NCI-H2171 (cell line): ENCODE data around the gene FYB2.

Experiments
- DNase-seq: peaks from one replicate; lab custom pipeline; 2025; lab: John Stamatoyannopoulos, UW

FYB2 gene, protein sequence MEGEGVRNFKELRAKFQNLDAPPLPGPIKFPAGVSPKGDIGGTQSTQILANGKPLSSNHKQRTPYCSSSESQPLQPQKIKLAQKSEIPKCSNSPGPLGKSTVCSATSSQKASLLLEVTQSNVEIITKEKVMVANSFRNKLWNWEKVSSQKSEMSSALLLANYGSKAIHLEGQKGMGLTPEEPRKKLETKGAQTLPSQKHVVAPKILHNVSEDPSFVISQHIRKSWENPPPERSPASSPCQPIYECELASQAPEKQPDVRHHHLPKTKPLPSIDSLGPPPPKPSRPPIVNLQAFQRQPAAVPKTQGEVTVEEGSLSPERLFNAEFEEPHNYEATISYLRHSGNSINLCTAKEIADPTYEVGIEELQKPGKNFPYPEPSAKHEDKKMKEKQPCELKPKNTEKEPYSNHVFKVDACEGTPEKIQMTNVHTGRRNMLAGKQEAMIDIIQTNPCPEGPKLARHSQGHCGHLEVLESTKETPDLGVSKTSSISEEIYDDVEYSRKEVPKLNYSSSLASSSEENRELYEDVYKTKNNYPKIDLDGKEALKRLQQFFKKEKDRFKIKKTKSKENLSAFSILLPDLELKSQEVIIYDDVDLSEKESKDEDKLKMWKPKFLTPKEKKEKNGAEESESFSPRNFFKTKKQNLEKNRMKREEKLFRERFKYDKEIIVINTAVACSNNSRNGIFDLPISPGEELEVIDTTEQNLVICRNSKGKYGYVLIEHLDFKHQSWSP

DNA sequence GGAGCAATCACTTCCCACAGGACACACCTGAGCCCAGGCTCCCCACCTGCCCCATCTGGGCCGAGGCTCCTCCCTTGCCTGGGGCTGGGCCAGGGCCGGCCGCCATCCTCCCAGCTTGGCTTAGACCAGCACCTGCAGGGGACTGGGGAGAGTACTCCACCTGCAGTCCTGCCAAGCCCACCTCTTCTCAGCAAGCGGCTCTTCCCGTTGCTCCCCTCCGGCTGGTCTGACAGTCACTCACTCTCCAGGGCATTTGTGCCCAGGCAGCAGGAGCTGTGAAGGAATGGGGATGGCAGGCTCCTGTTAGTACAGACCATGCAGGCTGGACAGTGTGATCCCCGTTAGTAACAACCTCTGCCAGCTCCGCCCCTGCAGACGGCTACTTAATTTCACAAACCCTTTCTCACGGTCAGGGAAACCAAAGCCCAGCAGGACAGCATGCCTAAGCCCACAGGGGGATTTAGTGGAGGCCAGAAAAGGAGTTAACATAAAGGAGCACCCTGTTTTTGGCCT is at the start of gene FYB2:
Gene FYB2 (minus strand): TSS at position 18 of the 513 bp plus-strand sequence. CDS start 114 bp downstream, outside the sequence.
- DNase-seq: peak; percentile 59

DNA sequence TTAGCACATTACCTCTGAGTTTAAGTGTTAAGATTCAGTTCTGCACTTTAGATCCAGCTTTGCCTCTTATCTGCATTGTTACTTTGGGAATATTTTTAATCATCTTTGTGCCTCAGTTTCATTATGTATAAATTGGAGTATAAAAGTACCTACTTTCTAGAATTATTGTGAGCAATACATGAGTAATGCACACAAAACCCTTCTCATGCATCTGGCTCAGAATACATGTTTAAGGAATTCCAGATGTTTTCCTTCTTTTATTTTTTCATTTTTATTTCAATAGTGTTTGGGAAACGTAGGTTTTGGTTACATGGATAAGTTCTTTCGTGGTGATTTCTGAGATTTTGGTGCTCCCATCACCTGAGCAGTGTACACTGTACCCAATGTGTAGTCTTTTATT is 49.6 kb upstream of the FYB2 start:
- DNase-seq: no peak

DNA sequence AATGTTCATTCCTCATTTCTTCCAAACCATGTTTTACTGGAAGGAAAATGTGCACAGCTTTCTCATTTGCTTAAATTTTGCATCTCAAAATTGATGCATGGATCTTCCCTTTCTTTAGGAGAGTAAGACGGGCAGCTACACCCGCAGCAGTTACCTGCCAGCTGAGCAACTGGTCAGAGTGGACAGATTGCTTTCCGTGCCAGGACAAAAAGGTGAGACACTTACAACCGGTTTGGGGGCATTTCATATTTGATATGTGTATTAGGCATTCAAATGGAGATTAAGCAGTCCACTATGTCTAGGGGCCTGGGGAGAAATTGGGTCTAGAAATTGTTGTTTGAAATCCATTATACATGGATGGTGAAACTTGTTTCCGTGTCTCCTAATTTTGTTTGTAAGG is 48.3 kb upstream of the FYB2 start:
- no peak for DNase-seq

DNA sequence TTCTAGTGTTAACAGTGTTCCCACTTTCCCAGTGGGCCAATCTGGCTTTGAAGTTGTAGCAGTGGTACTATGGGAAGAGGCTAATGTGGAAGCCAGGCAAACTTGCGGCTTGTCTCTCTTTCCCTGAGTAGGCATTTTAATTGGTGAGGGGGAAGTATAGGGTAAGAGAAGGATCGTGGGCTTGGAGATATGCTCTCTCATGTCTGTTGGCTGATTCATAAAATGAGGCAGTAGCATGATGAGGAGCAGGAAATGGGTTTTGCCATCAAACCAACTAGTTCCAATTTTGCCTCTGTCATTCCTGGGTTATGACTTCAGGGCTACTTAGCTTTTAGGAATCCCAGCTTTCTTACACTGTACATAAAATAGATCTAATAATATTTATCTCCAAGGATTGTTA is 47.5 kb upstream of the FYB2 start:
- no peak for DNase-seq

- no peak for DNase-seq
These were observed 45.2 kb upstream of the FYB2 start for GRCh38 chr1:56864430-56864829.

DNA sequence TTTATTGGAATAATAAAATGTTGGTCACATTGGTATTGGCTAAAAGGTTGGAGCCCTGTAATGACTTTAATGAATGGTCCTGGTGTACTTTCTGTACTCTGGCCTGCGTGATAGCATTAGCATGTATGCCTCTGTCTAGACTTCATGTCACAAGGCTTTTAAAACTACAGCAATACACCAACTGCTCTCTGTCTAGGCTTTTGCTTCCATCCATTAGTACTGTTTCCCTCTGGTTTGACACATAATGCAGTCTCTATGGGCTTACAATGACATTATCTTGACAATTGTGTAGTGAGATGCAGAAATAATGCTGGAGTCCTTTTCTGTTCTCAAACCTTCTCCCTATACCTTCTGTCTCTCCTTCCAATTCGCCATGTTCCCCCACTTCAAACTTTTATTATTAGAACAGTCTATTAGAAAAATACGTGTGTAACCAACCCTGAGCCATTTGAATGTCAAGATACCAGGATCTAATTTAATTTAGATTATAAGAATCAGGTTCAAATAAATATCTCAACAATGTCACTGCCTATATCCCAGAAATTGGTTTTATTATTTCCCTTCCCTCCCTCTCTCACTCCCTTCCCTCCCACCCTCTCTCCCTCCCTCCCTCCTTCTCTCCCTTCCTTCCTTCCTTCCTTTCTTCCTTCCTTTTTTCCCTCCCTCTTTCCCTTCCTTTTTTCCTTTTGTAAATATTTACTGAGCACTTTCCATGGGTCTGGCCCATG is 44.2 kb upstream of the FYB2 start:
- DNase-seq: no peak

GRCh38 chr1:56859287-56859686 is 40.1 kb upstream of the FYB2 start:
- no peak for DNase-seq

DNA sequence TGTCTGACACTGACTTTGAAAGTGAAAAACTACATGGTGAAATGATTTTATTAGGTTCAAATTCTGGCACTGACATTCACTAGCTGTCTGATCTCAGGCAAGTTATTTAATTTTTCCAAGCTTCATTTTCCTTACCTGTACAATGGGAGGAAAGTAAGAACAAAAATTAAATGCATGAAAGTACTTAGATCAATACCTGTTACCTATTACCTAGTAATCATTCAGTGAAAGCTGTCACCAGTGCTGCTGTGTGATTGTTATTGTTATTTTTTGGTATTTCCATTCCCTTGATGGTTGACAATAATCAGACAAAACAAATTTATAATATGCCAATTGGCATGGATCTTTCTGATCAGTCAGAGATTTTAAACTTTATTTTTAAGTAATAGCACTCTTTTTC is 37.0 kb upstream of the FYB2 start:
- DNase-seq: no peak

- DNase-seq: no peak
These were observed 36.0 kb upstream of the FYB2 start for GRCh38 chr1:56855190-56855589.

GRCh38 chr1:56854521-56855099 is 35.4 kb upstream of the FYB2 start, which contains the start of gene C8A:
Gene C8A (plus strand): TSS chr1:56854797. CDS start chr1:56854902, 105 bp downstream.
- DNase-seq: no peak

- no peak for DNase-seq
These were observed 33.3 kb upstream of the FYB2 start for GRCh38 chr1:56852476-56852875.

- DNase-seq: no peak
These were observed 31.7 kb upstream of the FYB2 start for GRCh38 chr1:56850922-56851321.

DNA sequence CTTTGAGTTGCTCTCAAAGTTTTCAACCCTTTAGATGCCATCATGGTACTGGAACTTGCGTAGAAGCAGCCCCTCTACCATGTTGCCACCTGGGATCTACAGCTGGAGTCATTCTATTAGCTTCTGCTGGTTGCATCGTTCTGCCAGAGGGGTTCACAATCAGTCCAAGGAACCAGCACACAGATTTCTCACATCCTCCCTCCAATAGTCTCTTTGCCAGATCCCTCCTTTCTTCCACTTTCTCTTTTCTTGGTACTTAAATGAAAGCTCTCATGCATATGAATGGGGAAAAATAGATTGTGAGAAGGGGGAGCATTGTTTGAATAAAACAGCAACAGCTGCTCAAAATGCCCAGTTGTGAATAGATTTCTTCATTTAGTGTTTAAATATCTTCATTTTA is 31.2 kb upstream of the FYB2 start:
- no peak for DNase-seq

DNA sequence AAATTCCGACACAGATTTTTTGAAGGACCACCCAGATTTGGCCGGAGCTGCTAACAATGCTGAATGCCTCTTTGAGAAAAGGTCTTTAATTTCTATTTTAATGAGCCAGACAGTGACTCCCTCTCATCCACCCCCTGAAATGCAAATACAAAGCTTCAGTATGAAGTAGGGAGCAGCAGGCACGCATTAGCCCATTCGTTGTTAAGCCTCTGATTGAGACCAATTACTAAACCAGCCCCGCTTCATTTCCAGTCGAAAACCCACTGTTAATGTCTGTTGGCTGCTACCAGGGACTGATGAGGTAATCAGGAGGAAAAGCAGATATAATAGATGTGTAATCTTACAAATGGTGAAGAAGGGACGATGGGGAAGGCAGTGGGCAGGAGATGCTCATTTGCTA is 30.5 kb upstream of the FYB2 start:
- DNase-seq: no peak

DNA sequence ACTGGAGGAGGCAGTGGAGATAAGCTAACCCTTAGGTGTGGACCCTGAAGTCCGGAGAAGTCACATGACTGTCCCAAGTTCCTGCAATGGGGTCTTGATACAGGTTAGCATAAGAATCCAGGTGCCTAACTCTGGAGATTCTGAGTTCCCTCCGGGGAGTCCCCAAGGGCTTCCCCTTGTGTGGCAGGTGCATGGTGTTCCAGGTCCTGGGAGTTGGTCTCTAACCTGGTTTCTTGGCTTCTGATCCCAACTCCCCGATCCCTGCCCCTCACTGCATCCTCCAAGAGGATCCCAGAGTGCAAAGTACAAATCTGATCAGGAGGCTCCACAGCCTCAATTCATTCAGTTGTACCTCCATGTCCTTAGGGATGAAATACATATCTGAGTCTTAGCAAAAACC is 26.1 kb upstream of the FYB2 start:
- no peak for DNase-seq

DNA sequence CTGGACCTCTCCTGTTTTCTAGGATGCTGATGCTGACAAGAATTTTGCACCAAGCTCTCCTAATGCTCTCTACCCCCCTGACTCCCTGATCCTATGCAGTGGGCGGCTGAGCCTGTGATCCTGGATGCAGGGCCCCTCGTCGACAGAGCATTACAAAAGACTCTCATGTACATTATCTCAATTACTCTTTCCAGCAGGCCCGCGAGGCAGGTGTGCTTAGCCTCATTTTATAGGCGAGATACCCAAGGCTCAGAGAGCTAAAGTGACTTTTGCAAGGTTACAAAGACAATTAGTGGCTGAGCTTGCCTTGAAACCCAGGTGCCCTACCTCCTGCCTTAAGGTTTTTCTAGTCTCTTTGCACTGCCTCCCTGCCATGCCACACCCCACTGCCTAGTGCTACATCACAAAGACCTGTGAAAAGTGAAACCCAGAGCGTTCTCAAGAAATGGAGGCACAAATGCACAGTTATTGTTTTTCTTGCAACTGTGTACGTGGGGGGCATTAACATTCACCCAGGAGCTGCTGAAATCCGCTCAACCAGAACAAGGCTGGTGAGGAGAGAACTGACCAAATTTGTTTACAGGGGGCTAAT is 25.4 kb upstream of the FYB2 start:
- DNase-seq: no peak

DNA sequence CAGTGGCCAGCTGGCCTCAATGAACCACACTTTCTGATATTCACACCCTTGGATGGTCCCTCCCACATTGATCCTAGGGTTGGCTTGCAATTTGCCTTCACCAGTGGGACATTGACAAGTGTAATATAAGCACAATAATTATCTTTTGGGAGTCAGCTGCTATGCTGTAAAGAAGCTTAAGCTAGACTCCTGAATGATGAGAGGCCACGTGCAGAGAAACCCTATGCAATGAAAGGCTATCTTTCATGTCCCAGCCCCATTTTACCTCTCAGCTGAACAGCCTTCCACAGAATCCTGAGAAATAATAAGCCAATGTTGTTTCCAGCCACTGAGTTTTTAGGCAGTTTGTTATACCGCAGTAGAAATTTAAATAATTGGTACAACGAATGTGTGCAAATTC is 24.3 kb upstream of the FYB2 start:
- no peak for DNase-seq

- DNase-seq: no peak
These were observed 19.6 kb upstream of the FYB2 start for GRCh38 chr1:56838759-56839158.

DNA sequence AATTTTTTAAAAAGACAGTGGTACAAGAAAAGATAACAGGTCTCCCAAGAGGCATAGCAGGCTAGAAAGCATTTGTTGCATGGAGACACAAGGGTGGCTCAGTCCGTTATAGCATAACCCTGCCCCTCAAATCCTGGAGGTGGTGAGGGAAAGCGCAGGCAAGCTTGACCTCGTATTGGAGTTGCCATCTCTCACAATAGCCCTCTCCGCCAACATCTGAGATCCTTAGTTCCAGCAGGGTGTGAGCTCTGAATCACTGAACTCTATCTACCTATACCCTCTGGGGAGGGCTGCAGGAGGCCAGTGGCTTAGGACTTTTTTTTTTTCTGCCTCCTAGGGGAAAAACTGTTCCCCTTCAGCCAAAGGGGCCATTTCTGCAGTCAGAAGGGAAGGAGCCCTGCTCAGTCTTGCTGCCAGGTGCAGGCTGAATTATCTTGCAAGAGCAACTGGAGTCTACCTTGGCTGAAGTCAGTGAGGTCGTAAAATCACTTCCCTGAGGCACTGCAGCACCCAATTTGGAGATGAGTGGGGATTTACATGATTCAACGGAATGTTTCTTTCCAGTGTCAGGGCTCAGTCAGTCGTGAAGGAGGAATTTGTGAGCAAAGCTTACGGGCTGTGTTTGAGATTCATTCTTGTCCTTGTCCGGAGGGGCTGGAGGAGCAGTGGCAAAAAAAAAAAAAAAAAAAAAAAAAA is 18.2 kb upstream of the FYB2 start:
- DNase-seq: no peak

GRCh38 chr1:56836359-56836758 is 17.2 kb upstream of the FYB2 start:
- no peak for DNase-seq

DNA sequence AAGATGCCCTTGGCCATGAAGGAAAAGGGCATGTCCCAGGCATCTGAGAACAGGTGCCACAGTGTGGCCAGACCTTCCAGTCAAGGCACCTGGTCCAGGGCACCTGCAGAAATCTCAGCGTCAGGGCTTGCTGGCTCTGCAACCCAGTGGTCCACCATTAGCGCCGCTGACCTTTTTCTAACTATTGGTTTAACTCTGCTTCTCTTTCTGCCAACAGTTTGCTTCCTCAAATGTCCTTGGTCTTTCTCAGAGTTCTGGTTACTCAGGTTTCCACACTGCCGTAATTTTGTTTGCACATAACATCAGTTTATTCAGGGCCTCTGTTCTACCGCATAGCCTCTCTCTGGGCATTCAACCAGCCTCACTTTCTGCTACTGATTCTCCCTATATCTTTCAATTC is 16.5 kb upstream of the FYB2 start:
- no peak for DNase-seq
